ENCODE results near the gene SLC45A3. TPM values are rescaled to one million over a fixed set of nuclear protein-coding genes. Genes with fewer than 3 reads are reported as not detected.

The SLC45A3 gene
- total and polyA plus RNA-seq, 2 of the 8 experiments (the other 6 are each of a cell fraction or from before 2014, with no cell fraction given) = 13.0 to 14.3 TPM

DNA sequence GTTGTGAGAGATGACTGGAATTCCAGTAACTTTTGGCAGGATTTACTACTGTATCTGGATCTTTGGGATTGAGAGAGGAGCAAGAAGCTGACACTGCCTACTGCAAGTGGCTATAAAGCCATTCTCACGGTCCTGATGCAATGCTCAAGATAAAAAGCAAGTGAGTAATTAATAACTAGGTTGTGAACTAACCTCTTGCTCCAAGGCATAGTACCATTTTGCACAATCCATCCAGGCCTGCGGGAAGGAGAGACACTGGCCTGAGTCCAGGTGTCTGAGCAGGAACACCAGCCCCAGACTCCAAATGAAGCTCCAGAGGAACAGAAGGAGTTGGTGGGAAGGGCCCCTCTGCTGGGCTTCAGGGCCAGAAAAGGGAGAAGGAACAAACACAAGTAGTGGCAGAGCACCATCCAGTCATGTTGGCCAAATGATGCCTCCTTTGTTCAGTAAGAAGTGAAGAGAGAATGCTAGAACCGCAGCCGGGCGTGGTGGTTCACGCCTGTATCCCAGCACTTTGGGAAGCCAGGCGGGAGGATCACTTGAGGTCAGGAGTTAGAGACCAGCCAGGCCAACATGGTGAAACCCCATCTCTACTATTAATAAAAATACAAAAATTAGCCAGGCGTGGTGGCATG lies 9.9 kb upstream of the SLC45A3 start (continued):
- TF ChIP-seq CBX8 (IDR thresholded peaks at IDR 0.05; ENCODE audit: borderline replicate concordance, low read depth, low read length) (no peak), JUN (IDR thresholded peaks at IDR 0.05; ENCODE audit: low read depth, low read length) (no peak), SRF (IDR thresholded peaks at IDR 0.05; ENCODE audit: low read depth, low read length) (no peak)
- TF ChIP-seq, protein P1, sequence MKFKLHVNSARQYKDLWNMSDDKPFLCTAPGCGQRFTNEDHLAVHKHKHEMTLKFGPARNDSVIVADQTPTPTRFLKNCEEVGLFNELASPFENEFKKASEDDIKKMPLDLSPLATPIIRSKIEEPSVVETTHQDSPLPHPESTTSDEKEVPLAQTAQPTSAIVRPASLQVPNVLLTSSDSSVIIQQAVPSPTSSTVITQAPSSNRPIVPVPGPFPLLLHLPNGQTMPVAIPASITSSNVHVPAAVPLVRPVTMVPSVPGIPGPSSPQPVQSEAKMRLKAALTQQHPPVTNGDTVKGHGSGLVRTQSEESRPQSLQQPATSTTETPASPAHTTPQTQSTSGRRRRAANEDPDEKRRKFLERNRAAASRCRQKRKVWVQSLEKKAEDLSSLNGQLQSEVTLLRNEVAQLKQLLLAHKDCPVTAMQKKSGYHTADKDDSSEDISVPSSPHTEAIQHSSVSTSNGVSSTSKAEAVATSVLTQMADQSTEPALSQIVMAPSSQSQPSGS (IDR thresholded peaks at IDR 0.05; ENCODE audit: low read length) = no peak

All from H1 (cell line).